ENCODE data around the gene C1QL2. TPM values are rescaled to one million over a fixed set of nuclear protein-coding genes. Genes with fewer than 3 reads are reported as not detected.

C1QL2 gene
- total RNA-seq, 1 donor from 2014 or later: not detected

DNA sequence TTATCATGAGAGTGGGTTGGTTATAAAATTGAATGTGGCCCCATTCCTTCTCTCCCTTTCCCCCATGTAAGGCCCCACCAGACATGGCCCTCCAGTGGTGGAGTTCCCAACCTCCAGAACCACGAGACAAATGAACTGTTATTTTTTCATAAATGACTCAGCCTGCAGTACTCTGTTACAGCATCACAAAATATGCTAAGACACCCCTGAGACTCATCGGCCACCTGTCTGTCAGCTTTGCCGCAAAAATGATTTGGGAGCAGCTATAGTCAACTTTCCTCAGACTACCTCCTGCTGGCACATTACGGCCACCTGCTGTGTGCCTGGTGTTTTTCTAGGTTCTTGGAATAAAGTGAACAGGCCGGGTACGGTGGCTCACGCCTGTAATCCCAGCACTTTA, 21.4 kb upstream of the C1QL2 start:
- intact Hi-C loops (cut with micrococcal nuclease): no loop called here

DNA sequence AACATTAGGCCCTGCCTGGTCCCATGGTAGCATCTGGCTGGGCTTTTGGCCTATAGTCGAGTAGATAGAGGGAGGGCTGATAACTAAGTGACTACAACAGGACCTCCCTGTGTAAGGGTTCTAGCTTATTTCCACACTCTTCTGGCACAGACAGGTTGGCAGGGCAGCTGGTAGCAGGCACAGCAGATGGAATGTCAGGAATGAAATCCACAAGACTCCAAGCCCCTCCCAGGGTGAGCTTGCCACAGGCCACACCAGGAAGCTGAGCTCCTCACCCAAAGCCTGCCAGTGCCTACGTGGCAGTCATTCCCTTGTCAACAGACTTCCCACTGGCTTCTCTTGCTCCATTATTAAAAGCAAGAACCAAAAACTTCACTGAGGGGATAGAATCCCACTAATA, 20.7 kb upstream of the C1QL2 start:
- intact Hi-C loops (cut with micrococcal nuclease): no loop called here

DNA sequence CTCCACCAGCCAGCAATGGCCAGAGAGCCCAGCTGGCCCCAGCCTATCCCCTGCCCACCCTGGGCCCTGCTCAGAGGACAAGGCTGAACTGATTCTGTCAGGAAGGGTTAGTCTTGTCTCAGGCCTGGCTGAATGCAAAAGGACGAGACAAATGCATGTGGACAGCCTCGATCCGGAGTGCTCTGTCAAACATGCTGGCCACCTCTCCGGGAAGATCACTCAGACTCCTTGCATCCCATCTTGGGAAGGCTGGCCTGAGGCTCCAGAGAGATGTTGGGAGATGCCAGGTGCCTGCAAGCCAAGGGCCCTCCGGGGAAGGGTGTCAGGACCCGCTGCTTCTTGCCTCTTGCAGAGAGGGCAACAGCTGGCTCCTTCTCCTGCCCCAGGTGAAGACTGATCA, 20.2 kb upstream of the C1QL2 start:
- intact Hi-C loops (cut with micrococcal nuclease): no loop called here

DNA sequence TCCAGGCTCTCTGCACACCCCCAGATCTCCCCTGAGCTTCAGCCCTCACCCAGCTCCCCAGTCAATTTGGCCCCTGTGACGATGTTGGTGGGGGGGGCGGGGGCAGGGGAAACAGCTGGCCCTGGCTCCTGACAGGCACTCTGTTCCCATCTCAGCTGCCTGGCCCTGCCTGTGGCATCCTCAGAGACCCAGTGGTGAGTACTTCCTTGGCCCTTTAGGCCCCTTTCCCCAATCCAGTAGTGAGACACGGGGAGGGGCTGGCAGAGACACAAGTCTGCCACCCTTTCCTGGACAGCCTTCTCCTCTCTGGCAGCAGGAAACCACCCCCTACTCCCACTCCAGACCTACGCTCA, 19.3 kb upstream of the C1QL2 start:
- intact Hi-C loops (cut with micrococcal nuclease): no loop called here

DNA sequence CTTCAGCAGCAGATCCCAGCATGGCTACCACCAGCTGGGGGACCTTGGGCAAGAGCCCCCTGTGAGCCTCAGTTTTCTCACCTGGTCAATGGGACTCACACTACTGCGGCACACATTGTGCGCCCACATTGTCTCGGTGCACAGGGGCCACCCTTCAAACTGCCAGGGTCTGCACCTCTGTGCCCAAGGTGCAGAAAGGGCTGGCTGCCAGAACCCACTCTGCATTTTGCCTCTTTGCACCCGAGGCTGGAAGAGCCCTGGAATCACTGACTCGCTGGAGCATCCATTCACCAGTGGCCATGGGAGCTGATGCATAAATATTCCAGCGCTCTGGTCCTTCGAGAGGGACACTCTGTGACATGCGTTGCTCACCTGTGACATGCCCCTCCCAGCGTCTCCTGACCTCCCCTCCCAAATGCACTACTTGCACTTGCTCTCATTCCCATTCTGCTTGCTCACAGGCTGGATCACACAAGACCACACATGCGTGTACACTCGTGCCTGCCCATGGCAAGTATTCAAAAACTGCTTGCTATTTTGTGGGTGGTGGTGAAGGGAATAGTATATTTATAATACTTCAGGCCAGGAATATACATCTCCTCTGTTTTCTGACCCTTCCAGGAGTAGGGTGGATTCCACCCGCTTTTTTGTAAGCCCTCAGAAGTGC, 18.8 kb upstream of the C1QL2 start:
- intact Hi-C loops (cut with micrococcal nuclease): no loop called here

DNA sequence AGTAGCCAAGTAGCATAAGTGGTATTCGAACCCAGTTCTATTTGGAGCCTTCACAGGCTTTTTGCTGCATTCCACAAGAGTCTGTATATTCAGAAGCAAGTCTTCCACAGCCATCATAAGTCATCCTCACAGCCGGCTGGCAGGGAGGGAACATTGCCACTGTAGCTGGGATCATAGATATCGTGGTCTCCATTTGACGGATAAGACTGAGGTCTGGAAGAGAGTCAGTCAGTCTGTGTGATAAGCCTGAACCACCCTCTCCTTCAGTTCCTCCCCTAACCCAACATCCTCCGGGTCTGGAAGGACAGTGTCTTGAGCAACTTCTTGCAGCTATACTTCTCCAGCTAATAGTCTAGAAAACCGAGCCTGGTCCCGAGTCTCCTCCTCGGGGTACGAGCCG, 17.0 kb upstream of the C1QL2 start:
- intact Hi-C loops (cut with micrococcal nuclease): no loop called here

DNA sequence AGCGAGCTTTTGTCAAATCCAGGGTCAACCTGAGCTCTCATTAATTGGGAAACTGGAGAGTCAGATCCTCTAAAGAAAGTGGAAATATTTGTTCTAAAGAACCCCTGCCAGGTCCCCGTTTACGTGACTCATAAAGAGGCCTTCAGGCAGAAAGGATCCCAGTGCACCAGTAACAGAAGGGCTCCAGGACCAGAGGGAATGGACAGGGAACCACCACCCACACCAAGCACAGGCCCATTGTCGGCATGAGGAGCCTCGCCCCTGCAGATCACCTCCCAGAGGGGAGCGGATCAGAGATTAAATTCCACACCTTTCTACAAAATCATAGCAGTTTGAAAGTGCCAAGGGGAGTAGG, 16.4 kb upstream of the C1QL2 start:
- intact Hi-C loops (cut with micrococcal nuclease): loop anchor here (1.0 kb wide), 1 partner anchor 293 kb away; no protein-coding TSS in a partner anchor

DNA sequence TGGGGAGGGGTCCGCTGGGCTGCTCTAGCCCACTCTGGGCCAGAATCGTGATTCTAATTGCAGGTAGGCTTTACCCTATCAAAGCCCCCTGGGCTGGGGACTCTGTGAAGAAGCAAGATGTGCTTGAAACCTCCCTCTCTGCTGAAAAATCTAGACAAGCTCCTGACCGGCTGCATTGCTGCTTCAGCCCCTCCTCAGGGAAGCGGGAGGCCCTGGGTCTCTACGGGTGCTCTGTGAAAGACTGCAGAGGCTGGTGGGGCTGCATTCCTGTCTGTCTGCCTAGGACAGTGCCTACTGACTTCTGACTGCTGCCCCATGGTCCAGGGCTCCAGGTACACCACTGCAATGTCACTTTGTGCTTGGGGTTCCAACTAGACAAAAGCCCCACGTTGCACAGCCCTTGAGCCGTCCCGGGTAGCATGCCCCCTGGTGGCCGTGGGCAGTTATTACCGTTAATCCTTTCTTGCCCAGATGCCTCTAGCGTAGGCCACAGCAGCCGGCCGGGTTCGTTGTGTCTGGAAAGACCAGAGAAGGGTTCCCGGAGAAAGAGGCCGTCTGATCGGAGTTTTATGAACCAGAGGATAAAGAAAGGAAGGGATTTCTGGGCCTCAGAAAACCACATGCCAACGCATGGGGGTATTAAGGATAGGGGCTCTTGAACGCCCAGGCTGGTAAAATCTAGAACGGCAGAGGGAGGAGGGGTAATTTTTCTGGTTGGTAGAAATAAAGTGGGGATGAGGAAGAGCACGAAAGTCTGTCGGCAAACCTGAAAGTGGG, 15.9 kb upstream of the C1QL2 start:
- intact Hi-C loops (cut with micrococcal nuclease): loop anchor here (1.0 kb wide), 1 partner anchor 292 kb away; no protein-coding TSS in a partner anchor

DNA sequence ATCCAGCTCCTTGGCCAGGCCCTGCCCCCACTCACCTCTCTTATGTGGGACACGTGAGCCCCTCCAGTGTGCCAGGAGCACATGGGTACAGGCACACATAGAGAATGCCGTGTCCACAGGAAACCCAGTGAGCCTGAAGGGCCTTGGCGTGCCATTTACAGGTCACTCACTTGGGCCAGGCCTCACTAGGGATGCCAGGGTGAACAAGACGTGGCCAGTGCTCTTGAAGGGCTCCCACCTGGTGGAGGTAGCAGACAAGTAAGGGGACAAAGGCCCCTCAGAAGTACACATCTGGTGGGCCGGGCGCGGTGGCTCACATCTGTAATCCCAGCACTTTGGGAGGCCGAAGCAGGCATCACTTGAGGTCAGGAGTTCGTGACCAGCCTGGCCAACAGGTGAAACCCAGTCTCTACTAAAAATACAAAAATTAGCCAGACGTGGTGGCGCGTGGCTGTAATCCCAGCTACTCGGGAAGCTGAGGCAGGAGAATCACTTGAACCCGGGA, 15.1 kb upstream of the C1QL2 start:
- intact Hi-C loops (cut with micrococcal nuclease): loop anchor here (1.0 kb wide), 1 partner anchor 291 kb away; no protein-coding TSS in a partner anchor

DNA sequence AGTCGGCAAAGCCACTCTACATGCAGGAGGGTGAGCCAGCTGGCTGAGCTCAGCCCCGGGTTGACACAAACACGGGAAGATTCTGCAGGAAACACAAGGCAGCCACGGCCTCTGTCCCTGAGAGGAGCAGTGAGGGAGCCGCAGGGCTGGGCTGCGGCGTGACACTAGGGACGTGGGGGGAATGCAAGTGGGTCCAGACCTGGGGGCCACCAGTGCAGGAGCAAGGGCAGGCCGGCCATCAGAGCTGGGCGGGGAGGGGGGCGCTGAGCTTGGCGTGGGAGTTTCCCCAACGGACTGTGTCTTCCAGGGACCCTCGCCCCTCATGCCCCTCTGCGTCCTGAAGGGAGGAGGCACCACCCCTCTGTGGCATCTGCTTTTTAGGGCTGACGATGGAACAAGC, 12.0 kb upstream of the C1QL2 start:
- intact Hi-C loops (cut with micrococcal nuclease): no loop called here

DNA sequence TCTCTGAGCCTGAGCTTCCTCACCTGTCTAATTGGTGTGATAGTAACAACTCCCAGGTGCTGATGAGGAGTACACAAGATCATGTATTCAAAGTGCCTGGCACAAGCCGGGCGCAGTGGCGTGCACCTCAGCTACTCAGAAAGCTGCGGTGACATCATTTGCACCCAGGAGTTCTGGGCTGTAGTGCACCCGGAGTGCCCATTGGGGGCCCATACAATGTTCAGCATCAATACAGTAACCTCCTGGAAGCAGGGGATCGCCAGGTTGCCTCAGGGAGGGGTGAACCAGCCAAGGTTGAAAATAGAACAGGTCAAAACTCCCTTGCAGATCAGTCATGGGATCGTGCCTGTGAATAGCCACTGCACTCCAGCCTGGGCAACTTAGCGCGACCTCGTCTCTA, 11.2 kb upstream of the C1QL2 start:
- intact Hi-C loops (cut with micrococcal nuclease): no loop called here

DNA sequence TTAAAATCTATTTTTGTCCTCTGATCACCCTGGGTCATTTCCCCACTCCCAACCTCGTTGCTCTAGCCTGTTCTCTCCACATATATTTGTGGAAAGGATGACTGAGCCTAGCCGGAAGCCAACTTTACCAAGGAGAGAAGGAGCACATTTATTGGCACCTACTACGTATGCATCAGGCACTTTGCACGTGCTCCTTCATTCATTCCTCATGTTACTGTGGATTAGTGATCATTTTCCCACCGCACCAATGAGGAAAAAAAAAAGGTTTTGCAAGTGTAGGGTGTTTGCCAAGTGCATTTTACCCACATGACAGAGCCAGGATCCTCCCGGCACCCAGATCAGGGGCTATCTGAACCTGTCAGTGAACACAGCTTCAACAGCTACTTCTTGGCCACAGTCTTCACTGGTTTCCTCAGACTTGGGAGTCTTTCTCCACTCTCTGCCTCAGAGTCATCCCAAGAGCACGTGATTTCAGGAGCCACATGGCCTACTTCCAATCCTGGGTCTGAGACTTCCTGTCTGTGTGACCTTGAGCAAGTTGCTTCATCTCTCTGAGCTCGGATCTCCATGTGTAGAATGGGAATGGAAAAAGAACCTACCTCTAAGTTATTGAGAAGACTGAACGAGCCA, 1.9 kb upstream of the C1QL2 start:
- intact Hi-C loops (cut with micrococcal nuclease): no loop called here

DNA sequence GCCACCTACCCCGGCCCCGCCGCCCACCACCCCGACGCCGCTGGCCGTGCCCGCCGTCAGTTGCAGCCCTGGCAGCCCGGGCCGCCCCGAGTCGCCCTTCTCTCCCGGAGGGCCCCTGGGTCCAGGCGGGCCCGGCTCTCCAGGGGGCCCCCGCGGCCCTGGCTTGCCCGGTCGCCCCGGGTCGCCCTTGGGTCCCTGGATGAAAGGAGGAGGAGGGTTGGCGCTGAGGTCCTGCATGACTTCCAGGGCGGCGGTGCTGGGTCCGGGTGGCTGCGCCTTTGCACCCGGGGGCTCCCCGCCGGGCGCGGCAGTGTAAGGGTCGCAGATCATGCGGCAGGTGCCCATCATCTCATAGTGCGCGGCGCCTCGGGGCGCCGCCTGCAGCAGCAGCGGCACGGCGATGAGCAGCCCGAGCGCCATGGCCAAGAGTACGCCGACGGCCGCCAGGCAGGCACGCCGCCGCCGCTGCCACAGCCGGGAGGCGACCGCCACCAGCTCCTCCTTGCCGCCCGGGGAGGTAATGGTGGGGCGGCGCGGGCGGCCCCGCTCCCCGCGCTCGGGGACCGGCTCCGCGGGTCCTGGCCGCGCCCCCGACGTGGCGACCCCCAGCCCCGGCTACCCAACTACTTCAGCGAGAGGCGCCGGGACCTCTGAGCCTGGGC, 570 bp downstream of the C1QL2 start:
- intact Hi-C loops (cut with micrococcal nuclease): loop anchor here (5.0 kb wide), 1 partner anchor 316 kb away; no protein-coding TSS in a partner anchor

DNA sequence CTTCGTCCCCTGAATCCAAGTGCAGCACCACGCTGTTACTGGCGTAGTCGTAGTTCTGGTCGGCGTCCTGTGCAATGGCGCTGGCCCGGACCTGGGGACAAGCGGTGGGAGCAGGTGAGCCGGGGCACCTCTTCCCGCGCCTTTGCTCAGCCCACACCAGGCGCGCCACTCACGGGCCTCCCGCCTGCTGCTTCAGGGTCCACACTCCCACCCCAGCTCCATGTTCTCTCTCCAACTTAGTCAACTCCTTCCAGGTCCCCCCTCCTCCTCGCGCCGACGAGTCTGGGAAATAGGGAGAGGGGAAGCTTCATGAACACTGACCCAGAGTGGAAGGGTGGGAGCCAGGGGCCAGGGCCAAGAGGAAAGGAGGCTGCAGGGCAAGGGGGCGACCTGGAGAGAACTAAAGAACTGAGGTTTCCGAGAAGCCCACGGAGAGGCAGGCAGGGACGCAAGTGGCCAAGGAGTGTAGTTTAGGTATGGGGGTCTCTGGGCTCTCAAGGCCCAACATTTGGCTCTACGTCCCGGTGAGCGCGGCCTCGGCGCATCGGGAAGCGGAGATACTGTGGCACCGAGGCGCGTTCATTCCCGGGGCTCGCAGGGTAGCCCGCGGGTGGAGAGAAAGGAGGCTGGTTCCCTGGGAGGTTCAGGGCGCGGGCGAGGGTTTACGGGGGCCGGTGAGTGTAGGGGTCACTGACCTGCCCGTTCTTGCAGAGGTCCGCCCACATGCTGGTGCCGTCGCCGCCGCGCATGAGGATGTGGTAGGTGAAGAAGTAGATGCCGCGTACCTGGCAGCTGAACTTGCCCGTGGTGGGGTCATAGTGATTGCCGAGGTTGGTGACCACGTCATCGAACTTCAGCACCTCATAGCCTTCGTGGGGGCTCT, 1.4 kb downstream of the C1QL2 start:
- intact Hi-C loops (cut with micrococcal nuclease): loop anchor here (5.0 kb wide), 1 partner anchor 315 kb away; no protein-coding TSS in a partner anchor

DNA sequence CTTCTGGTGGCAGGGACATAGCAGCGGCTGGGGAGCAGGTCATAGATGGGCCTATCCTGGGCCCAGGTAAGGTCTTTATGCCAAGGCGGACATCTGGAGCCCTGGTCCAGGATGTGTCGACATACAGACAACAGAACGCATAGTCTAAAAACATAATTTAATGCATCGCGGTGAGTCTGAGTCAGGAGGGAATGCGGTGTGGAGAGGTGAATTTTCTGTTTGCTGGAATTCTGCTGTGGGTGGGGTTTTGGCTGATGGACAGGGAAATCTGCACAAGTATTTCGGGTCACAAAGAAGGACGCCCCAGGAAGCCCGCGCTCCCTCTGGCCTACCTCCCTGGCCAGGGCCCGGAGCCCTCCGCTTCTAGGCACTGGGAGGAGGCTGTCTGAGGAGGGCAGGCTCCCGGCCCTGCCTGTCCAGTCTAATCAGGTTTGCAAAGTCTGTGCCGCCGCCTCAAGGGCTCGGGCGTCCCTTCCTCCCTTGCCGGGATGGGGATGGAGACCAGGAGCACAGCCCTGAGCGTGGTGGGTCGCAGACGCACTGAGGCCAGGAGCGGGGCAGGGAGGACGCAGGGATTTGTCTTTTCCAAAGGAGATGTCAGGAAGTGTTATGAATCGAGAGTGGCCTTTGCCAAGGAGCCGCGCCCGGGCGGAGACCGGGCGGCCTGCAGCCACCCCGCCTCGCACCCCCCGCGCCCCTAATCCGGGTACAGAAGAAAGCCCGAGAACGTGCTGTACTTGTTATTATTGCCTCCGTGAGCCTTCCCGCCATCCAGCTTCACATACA, 2.3 kb downstream of the C1QL2 start:
- intact Hi-C loops (cut with micrococcal nuclease): loop anchor here (5.0 kb wide), 1 partner anchor 314 kb away; no protein-coding TSS in a partner anchor

DNA sequence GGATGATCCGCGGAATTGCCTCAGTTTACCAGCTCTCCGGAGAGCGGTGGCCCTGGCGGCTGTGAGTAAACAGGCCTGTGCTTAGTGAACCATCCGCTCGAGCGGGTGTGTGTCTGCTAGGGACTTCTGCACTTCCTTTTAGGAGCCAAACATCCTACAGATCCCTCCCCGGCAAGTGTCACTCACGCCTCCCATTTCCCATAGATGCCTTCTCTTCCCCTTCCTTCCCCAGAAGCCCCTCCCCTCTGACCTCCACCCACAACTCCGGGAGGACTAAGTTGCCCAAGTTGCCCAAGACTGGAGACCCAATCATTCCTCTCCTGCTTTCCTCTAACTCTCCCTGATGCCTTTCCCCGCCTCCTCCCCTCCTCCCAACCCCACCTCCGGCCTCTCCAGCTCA, 2.9 kb downstream of the C1QL2 start:
- intact Hi-C loops (cut with micrococcal nuclease): loop anchor here (5.0 kb wide), 1 partner anchor 313 kb away; no protein-coding TSS in a partner anchor

DNA sequence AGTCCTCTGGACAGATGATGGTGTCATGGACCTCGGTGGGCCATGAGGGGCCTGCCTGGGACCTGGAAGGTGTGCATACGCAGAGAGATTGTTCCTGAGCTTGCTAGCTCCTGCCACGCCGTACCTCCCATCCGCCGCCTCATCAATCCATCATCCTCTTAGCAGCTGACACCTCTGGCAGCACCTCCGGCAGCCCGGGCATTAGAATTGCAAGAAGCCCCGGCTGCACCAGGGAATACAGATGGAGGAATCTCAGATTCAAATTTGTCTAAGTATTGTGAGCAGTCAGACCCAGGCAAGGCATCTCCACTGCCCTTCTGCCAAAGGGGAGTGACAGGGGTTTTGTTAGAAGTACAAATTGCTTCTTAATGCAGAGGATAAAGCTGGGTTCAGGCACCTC, 4.5 kb downstream of the C1QL2 start:
- intact Hi-C loops (cut with micrococcal nuclease): no loop called here

DNA sequence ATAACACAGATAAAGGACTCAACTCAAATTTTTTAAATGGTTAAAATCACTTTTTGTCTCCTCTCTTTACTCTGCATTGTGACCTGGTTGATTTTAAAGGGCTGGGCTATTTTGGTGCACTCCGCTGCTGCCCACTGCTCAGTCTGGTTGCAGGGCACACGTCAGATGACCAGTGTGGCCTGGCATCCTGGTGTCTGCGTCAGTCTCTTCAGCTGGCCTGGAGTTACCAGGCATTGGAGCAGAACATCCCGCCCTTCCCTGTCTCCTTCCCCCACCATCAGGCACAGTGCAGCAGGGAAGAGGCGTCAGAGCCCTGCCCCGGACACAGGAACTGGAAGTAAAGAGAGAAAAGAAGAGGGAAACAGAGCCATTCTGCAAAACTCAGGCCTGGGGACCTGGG, 8.9 kb downstream of the C1QL2 start:
- intact Hi-C loops (cut with micrococcal nuclease): no loop called here

DNA sequence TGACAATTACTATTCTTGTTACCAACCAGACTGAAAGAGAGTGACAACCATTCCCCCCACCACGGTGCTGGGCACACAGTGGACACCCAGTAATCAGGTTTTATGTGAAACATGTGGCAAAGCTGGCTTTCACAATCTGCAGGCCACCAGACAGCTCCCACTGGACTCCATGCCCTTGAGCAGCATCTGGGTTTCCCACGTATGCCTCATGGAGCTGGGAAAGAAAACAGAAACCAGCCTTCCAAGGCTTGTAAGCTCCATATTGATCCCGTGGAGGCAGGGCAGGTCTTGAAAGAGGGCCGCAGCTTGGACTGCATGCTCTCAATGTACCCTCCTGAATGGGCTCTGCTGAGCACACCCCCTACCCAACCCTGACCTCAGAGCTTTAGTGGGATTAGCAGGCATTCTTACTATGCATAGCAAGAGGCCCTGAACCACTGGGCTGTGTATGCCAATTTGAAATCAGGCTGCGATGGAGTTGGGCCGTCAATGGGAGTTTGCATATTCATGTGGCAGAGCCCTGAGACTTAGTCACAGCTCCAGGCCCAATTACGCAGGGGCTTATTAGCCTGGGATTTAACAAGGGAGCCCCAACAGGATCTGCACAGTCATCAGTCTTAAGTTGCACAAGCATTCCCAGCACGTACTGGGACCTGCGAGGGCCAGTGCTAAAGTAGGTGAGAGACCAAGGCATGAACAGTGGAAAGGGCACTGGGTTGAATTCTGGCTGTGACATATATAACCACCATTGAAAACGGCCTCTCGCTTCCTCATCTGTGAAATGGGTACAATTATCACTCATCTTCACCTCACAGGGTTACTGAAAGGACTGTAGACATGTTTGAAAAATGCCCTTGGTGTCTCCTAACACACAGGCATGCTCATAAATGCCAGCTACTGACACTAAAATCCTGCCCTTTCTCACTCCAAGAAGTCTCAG, 10.5 kb downstream of the C1QL2 start:
- intact Hi-C loops (cut with micrococcal nuclease): no loop called here
